Breast epithelium (tissue), 3 donors: ENCODE results near the gene TRPM5.

Source experiments
- CTCF ChIP-seq, 3 donors: fragments of 450-650 bp; IDR thresholded peaks; one replicate each; pipeline ENCODE4 v1.5.1; 2016 to 2017; ENCODE audit warnings: antibody characterized with exemption in 3 of 3, mild to moderate bottlenecking in 3 of 3, moderate library complexity in 3 of 3
- POLR2A ChIP-seq: fragments of 450-650 bp; IDR thresholded peaks from one replicate; pipeline ENCODE4 v1.6.1; 2016; ENCODE audit warnings: antibody characterized with exemption, mild to moderate bottlenecking, moderate library complexity
- POLR2AphosphoS5 ChIP-seq, 3 donors: sonication (generic); formaldehyde crosslinking; IDR thresholded peaks; one replicate each; pipeline ENCODE4 v1.6.1; 2017; ENCODE audit warnings: antibody characterized with exemption in 3 of 3

- TF ChIP-seq CTCF (IDR thresholded peaks at IDR 0.05): peak; percentile 63 to 96 (median 91)
- TF ChIP-seq POLR2AphosphoS5 (IDR thresholded peaks at IDR 0.05): no peak
- TF ChIP-seq POLR2A: no peak
Observed at GRCh38 chr11:2420502-2421225, 23.6 kb downstream of the TRPM5 start.
